ENCODE measurements around the gene SLC39A11.

The SLC39A11 gene

DNA sequence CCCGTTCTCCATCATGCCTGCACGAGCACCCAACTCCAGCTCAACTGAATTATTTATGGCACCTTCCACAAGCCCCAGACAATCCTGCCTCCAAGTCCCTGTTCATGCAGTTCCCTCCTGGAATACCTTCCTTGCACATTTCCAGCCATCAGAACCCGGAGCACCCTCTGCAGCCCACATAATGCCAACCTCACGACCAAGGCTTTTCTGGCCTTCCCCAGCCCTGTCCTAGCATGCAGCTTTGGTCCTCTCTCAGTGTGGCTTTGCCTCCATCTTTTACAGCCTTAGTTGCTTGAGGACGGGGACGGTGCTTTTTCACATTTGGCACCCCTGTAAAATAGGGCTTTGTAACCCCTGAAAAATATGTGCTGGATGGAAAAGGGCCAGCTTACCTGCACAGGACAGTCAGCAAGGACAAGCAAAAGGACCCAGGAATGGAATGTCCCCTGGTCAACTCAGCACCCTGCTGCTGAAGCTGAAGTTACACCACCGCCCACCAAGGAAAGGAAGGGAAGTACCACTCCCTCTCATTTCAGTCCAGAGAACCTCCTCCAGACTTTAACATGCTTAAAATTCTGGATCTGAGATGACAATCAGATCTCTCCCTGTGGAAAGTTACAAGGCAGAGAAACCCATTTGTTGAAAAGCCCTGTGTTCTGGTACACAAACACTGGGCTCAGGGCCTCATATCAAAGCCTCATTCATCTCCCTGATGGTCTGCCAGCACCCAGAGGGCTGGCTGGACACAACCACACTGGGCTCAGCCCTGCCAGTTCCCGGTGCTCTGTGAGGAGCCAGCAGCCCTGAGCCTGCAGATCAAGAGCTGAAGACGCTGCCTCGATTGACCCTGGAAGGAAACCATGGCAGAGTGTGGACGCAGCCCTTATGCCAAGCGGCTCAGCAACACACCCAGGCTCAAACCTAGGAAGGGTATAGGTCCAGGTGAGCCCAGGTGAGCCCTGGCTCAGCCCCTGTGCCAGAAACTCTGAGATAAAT is 2.9 kb downstream of the SLC39A11 start:
- H3K4me1 ChIP-seq (ENCODE audit: low read length): peaks cover 6% of the 10 kb centered on the region
- peaks cover 19% of the 10 kb centered on the region for H3K79me2 ChIP-seq (ENCODE audit: low read length)
- no peak overlapping the region for H3K9ac ChIP-seq (ENCODE audit: low read length)
- no peaks in the 10 kb centered on the region for H3K27me3 ChIP-seq (ENCODE audit: low read depth, low read length)
- H4K20me1 ChIP-seq (ENCODE audit: insufficient read depth, low read length): no peaks in the 10 kb centered on the region
- no peak overlapping the region for H3K4me2 ChIP-seq (ENCODE audit: low read length)
- peaks cover 15% of the 10 kb centered on the region for H3K36me3 ChIP-seq (replicated peaks; ENCODE audit: low read depth, low read length)
- H3K27ac ChIP-seq (ENCODE audit: low read length): no peak overlapping the region
- H2AFZ ChIP-seq (ENCODE audit: low read depth, low read length): no peak overlapping the region
- H3K9me3 ChIP-seq (ENCODE audit: insufficient read depth, low read length): no peaks in the 10 kb centered on the region
- TF ChIP-seq EZH2phosphoT487 (IDR thresholded peaks at IDR 0.05; ENCODE audit: low read depth): no peak
- TF ChIP-seq, protein P1, sequence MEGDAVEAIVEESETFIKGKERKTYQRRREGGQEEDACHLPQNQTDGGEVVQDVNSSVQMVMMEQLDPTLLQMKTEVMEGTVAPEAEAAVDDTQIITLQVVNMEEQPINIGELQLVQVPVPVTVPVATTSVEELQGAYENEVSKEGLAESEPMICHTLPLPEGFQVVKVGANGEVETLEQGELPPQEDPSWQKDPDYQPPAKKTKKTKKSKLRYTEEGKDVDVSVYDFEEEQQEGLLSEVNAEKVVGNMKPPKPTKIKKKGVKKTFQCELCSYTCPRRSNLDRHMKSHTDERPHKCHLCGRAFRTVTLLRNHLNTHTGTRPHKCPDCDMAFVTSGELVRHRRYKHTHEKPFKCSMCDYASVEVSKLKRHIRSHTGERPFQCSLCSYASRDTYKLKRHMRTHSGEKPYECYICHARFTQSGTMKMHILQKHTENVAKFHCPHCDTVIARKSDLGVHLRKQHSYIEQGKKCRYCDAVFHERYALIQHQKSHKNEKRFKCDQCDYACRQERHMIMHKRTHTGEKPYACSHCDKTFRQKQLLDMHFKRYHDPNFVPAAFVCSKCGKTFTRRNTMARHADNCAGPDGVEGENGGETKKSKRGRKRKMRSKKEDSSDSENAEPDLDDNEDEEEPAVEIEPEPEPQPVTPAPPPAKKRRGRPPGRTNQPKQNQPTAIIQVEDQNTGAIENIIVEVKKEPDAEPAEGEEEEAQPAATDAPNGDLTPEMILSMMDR (IDR thresholded peaks at IDR 0.05; ENCODE audit: low read depth, low read length): no peak
- H3K4me3 ChIP-seq (ENCODE audit: low read length): no peak overlapping the region

DNA sequence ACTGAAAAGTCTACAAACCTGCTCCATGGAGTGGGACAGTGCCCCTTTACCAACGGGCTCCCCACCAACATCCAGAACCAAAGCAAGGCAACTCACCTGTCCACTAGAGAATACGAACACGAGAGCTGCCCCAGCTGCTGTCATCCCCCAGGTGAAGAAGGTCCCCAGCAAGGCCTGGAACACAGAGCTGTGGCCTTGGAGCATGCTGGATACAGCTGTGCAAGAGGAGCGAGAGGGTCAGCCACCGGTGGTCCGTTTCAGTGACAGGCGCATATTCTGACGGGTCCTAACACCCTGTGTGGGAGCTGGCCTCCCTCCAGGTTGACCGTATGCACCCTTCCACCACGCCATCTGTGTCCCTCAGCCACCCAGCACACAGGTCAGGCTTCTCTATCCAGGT is 3.9 kb downstream of the SLC39A11 start:
- Histone ChIP-seq H3K4me2 (ENCODE audit: low read length) (no peak overlapping the region), H3K9ac (ENCODE audit: low read length) (no peak overlapping the region), H3K79me2 (ENCODE audit: low read length) (peaks cover 19% of the 10 kb centered on the region), H3K4me1 (ENCODE audit: low read length) (peaks cover 6% of the 10 kb centered on the region), H3K27me3 (ENCODE audit: low read depth, low read length) (no peaks in the 10 kb centered on the region), H2AFZ (ENCODE audit: low read depth, low read length) (no peak overlapping the region), H3K36me3 (replicated peaks; ENCODE audit: low read depth, low read length) (peaks cover 24% of the 10 kb centered on the region), H4K20me1 (ENCODE audit: insufficient read depth, low read length) (no peaks in the 10 kb centered on the region), H3K27ac (ENCODE audit: low read length) (no peak overlapping the region), H3K4me3 (ENCODE audit: low read length) (no peak overlapping the region), H3K9me3 (ENCODE audit: insufficient read depth, low read length) (no peaks in the 10 kb centered on the region)
- TF ChIP-seq, protein P1 (IDR thresholded peaks at IDR 0.05; ENCODE audit: low read depth, low read length): no peak

DNA sequence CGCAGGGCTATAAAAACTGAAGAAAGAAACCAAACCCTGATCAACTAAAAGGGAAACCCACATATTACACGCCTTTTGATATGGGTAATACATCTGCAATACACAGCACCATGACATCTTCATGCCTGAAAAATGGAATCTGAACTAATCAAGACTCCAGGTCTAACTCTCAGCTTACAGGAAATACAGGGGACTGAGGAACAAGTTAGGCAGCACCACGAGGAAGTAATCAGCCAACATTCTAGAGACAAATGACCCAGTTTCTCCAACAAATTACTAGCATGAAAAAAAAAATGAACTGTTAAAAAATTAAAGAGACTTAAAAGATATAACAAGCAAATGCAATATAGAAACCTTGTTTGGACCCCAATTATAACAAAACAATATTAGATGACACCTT is 9.1 kb downstream of the SLC39A11 start:
- Histone ChIP-seq H3K27ac (ENCODE audit: low read length) (no peak overlapping the region), H3K9ac (ENCODE audit: low read length) (no peak overlapping the region), H3K4me3 (ENCODE audit: low read length) (no peak overlapping the region), H3K4me2 (ENCODE audit: low read length) (no peak overlapping the region), H3K36me3 (replicated peaks; ENCODE audit: low read depth, low read length) (peaks cover 29% of the 10 kb centered on the region), H4K20me1 (ENCODE audit: insufficient read depth, low read length) (no peaks in the 10 kb centered on the region), H3K9me3 (ENCODE audit: insufficient read depth, low read length) (no peaks in the 10 kb centered on the region), H3K79me2 (ENCODE audit: low read length) (no peaks in the 10 kb centered on the region), H3K27me3 (ENCODE audit: low read depth, low read length) (no peaks in the 10 kb centered on the region), H2AFZ (ENCODE audit: low read depth, low read length) (no peak overlapping the region), H3K4me1 (ENCODE audit: low read length) (no peaks in the 10 kb centered on the region)
- TF ChIP-seq EZH2phosphoT487 (IDR thresholded peaks at IDR 0.05; ENCODE audit: low read depth): no peak
- TF ChIP-seq, protein P1 (IDR thresholded peaks at IDR 0.05; ENCODE audit: low read depth, low read length): no peak

DNA sequence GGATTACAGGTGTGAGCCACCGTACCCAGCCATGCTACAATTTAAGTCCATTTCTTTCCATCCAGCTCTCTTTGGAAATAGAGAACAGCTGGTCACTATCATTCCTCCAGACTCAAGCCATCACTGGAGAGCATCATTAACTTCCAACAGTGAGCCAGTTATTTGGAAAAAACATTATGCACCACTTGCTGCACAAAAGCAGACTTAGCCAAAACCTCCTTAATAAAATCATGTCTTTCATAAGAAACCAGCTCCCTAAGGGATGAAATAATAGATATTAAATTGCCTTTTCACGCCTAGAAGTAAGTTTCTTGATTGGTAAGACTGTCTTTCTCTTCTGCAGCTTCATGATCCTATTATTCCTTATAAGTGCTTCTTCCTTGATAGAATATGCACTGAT is 17.9 kb downstream of the SLC39A11 start:
- no peaks in the 10 kb centered on the region for H3K9me3 ChIP-seq (ENCODE audit: insufficient read depth, low read length)
- no peak overlapping the region for H2AFZ ChIP-seq (ENCODE audit: low read depth, low read length)
- no peaks in the 10 kb centered on the region for H4K20me1 ChIP-seq (ENCODE audit: insufficient read depth, low read length)
- no peak overlapping the region for H3K9ac ChIP-seq (ENCODE audit: low read length)
- no peaks in the 10 kb centered on the region for H3K27me3 ChIP-seq (ENCODE audit: low read depth, low read length)
- TF ChIP-seq EZH2phosphoT487 (IDR thresholded peaks at IDR 0.05; ENCODE audit: low read depth): no peak
- TF ChIP-seq, protein P1 (IDR thresholded peaks at IDR 0.05; ENCODE audit: low read depth, low read length): no peak
- H3K4me1 ChIP-seq (ENCODE audit: low read length): no peaks in the 10 kb centered on the region
- H3K4me3 ChIP-seq (ENCODE audit: low read length): no peak overlapping the region
- H3K36me3 ChIP-seq (replicated peaks; ENCODE audit: low read depth, low read length): peaks cover 13% of the 10 kb centered on the region
- H3K79me2 ChIP-seq (ENCODE audit: low read length): no peaks in the 10 kb centered on the region
- H3K4me2 ChIP-seq (ENCODE audit: low read length): no peak overlapping the region
- no peak overlapping the region for H3K27ac ChIP-seq (ENCODE audit: low read length)

Data from OCI-LY3 (cell line).